Measurements from ENCODE around the gene TMEM184B.
A peak's percentile ranks its signal among the peaks of the same experiment; 100 is the strongest.

The TMEM184B gene

DNA sequence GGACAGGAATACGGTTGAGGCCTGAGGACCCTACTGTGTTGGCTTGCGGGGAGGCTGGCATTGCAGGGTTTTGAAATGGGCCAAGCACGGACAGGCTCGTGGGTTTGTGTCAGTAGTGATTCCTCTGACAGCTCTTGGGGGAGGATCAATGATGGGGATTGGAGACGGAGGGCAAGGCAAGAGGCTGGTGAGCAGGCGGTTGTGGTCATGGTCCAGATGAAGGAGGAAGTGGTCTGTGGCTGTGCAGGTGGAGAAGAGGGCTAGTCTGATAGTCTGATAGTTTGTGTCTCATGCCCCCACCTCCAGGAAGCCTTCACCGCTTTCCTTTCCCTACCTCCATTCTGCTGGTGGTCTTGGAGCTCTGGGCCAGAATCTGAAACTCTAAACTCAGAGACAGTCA, 68.0 kb downstream of the TMEM184B start:
- no peaks in the 10 kb centered on the region for H3K27me3 Mint-ChIP-seq
- H3K27ac Mint-ChIP-seq, result peak overlapping the region; percentile 46
- peak overlapping the region; percentile 22 for H3K4me3 Mint-ChIP-seq
- H3K4me1 Mint-ChIP-seq (ENCODE audit: low read depth), result peaks cover 27% of the 10 kb centered on the region
- no peaks in the 10 kb centered on the region for H3K36me3 Mint-ChIP-seq
- H3K9me3 Mint-ChIP-seq (ENCODE audit: low read depth), result no peaks in the 10 kb centered on the region

GRCh38 chr22:38203855-38204514, 68.8 kb downstream of the TMEM184B start:
- H3K27ac Mint-ChIP-seq, result peak overlapping the region; percentile 46
- H3K9me3 Mint-ChIP-seq (ENCODE audit: low read depth), result no peaks in the 10 kb centered on the region
- H3K4me3 Mint-ChIP-seq, result peak overlapping the region; percentile 85
- H3K27me3 Mint-ChIP-seq, result no peaks in the 10 kb centered on the region
- no peaks in the 10 kb centered on the region for H3K36me3 Mint-ChIP-seq
- H3K4me1 Mint-ChIP-seq (ENCODE audit: low read depth), result peaks cover 28% of the 10 kb centered on the region

- H3K4me3 Mint-ChIP-seq, result peak overlapping the region; percentile 85
- H3K36me3 Mint-ChIP-seq, result no peaks in the 10 kb centered on the region
- H3K9me3 Mint-ChIP-seq (ENCODE audit: low read depth), result no peaks in the 10 kb centered on the region
- H3K4me1 Mint-ChIP-seq (ENCODE audit: low read depth), result peaks cover 28% of the 10 kb centered on the region
- H3K27ac Mint-ChIP-seq, result peak overlapping the region; percentile 22
- no peaks in the 10 kb centered on the region for H3K27me3 Mint-ChIP-seq
Measured at GRCh38 chr22:38203090-38203810, 69.6 kb downstream of the TMEM184B start.

DNA sequence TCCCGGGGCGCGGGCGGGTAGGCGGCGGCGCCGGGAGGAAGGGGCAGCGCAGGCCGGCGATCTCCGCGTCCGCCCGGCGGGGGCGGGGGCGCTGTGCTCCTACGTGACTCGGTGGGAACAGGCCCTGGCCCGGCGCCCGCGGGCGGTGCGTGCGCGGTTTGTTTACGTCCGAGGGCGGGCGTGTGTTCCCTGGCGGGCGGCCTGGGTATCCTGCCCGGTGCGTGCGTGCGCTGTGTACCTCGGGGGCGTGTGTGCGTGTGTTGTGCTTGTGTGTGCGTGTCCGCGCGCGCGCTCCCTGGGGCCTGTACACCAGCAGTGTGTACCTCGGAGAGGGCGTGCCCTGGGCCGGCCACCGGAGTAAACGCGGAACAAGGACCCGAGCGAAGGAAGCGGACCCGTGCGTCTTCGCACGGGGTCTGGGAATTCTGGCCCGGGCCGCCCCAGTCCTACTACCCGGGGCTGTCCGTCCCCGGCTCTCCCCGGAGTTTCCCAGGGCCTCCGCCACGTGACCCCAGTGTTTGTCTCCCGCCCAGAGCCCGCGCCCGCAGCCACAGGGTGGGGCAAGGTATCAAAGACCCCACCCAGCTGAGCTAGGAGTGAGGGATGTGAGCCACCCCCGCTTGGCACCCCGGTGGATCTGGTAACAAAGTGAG, 70.2 kb downstream of the TMEM184B start:
- no peaks in the 10 kb centered on the region for H3K9me3 Mint-ChIP-seq (ENCODE audit: low read depth)
- H3K4me1 Mint-ChIP-seq (ENCODE audit: low read depth), result peaks cover 28% of the 10 kb centered on the region
- H3K27ac Mint-ChIP-seq, result peak overlapping the region; percentile 22

GRCh38 chr22:38201711-38202436, 70.9 kb downstream of the TMEM184B start, which contains the start of gene MAFF:
Gene MAFF (plus strand): TSS chr22:38201994. CDS start chr22:38213854, 11,860 bp downstream.
- peaks cover 28% of the 10 kb centered on the region for H3K4me1 Mint-ChIP-seq (ENCODE audit: low read depth)
- H3K27me3 Mint-ChIP-seq, result no peaks in the 10 kb centered on the region
- no peaks in the 10 kb centered on the region for H3K36me3 Mint-ChIP-seq

More for the DNA sequence above, 70.2 kb downstream of the TMEM184B start:
- Mint-ChIP-seq H3K36me3 (no peaks in the 10 kb centered on the region), H3K27me3 (no peaks in the 10 kb centered on the region), H3K4me3 (peak overlapping the region; percentile 85)

DNA sequence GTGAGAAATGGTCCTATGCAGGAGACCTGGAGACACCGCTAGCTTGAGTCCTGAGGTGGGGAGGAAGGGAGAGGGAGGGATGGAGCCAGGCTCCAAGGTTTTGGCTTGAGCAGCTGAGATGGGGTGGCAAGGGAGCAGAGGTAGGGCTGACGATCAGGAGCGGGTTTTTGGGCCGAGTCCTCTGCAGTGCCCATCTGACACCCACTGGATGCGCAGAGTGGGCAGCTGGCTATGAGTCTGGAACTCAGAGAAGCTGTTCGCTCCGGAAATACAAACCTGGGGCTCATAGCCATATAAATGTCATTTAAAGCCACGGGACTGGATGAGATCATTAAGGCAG, 71.5 kb downstream of the TMEM184B start:
- Mint-ChIP-seq H3K4me1 (ENCODE audit: low read depth) (peaks cover 28% of the 10 kb centered on the region), H3K9me3 (ENCODE audit: low read depth) (no peaks in the 10 kb centered on the region), H3K36me3 (no peaks in the 10 kb centered on the region), H3K4me3 (peak overlapping the region; percentile 88), H3K27ac (peak overlapping the region; percentile 94), H3K27me3 (no peaks in the 10 kb centered on the region)

More at GRCh38 chr22:38201711-38202436, 70.9 kb downstream of the TMEM184B start, which contains the start of gene MAFF:
- Mint-ChIP-seq H3K27ac (peak within 1 kb of the TSS; percentile 94), H3K4me3 (peak within 1 kb of the TSS; percentile 88), H3K9me3 (ENCODE audit: low read depth) (no peaks in the 10 kb centered on the region)

DNA sequence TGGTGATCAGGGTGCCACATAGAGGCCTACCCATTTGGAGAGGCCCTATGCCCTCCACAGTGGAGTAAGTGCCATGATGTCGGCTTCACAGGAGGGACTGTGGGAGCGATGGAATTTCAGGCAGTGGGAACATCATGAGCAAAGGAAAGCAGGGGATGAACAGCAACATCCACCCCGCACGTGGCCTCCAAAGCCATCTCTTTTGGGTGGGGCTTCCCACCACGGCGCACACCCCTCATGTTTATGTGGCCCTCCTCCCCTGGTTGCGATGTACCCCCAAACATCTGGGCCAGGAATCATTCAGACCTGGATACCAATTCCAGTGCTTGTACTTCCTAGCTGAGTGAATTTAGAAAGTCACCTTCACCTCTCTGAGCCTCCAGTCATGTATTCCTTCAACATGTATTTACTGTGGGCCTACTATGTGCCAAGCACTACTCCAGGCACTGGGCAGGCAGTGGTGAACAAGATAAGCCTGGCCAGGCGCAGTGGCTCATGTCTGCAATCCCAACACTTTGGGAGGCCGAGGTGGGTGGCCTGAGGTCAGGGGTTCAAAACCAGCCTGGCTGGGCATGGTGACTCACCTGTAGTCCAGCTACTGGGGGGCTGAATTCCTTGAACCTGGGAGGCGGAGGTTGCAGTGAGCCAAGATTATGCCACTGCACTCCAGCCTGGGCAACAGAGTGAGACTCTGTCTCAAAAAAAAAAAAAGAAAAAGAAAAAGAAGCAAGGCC, 72.8 kb downstream of the TMEM184B start:
- Mint-ChIP-seq H3K9me3 (ENCODE audit: low read depth) (no peaks in the 10 kb centered on the region), H3K27ac (no peak overlapping the region), H3K4me3 (no peak overlapping the region), H3K27me3 (no peaks in the 10 kb centered on the region), H3K36me3 (no peaks in the 10 kb centered on the region), H3K4me1 (ENCODE audit: low read depth) (peaks cover 28% of the 10 kb centered on the region)

GRCh38 chr22:38196791-38197419, 75.9 kb downstream of the TMEM184B start:
- no peaks in the 10 kb centered on the region for H3K9me3 Mint-ChIP-seq (ENCODE audit: low read depth)
- H3K27me3 Mint-ChIP-seq, result peaks cover under 1% of the 10 kb centered on the region
- peaks cover 12% of the 10 kb centered on the region for H3K4me1 Mint-ChIP-seq (ENCODE audit: low read depth)
- H3K4me3 Mint-ChIP-seq, result no peak overlapping the region
- H3K27ac Mint-ChIP-seq, result no peak overlapping the region
- no peaks in the 10 kb centered on the region for H3K36me3 Mint-ChIP-seq

DNA sequence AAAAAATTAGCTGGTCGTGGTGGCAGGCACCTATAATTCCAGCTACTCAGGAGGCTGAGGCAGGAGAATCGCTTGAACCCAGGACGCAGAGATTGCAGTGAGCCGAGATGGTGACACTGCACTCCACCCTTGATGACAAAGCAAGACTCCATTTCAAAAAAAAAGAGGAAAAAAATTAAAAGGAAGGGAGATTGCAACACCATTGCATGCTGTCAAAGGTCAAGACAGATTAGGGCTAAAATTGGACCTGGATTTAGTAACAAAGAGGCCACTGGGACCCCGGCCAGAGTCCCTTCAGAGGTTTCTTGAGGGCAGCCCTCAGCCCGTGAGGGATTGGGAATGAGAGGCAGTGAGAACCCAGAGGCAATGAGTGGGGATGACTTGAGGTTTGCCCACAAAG, 79.2 kb downstream of the TMEM184B start:
- no peaks in the 10 kb centered on the region for H3K4me1 Mint-ChIP-seq (ENCODE audit: low read depth)
- H3K4me3 Mint-ChIP-seq, result no peak overlapping the region
- H3K36me3 Mint-ChIP-seq, result no peaks in the 10 kb centered on the region
- H3K9me3 Mint-ChIP-seq (ENCODE audit: low read depth), result no peaks in the 10 kb centered on the region
- no peak overlapping the region for H3K27ac Mint-ChIP-seq
- peaks cover 2% of the 10 kb centered on the region for H3K27me3 Mint-ChIP-seq

- Mint-ChIP-seq H3K4me1 (ENCODE audit: low read depth) (no peaks in the 10 kb centered on the region), H3K27ac (no peak overlapping the region), H3K27me3 (peaks cover 2% of the 10 kb centered on the region), H3K9me3 (ENCODE audit: low read depth) (no peaks in the 10 kb centered on the region), H3K4me3 (no peak overlapping the region), H3K36me3 (no peaks in the 10 kb centered on the region)
Measured at GRCh38 chr22:38192475-38192863, 80.3 kb downstream of the TMEM184B start.

GRCh38 chr22:38191731-38192474, 80.9 kb downstream of the TMEM184B start:
- Mint-ChIP-seq H3K27me3 (peaks cover 2% of the 10 kb centered on the region), H3K36me3 (no peaks in the 10 kb centered on the region), H3K4me1 (ENCODE audit: low read depth) (no peaks in the 10 kb centered on the region), H3K4me3 (no peak overlapping the region), H3K9me3 (ENCODE audit: low read depth) (no peaks in the 10 kb centered on the region), H3K27ac (no peak overlapping the region)

- Mint-ChIP-seq H3K27me3 (peaks cover 2% of the 10 kb centered on the region), H3K4me1 (ENCODE audit: low read depth) (no peaks in the 10 kb centered on the region), H3K36me3 (no peaks in the 10 kb centered on the region), H3K9me3 (ENCODE audit: low read depth) (no peaks in the 10 kb centered on the region), H3K27ac (no peak overlapping the region), H3K4me3 (no peak overlapping the region)
Measured at GRCh38 chr22:38191055-38191454, 81.8 kb downstream of the TMEM184B start.

- Mint-ChIP-seq H3K4me1 (ENCODE audit: low read depth) (no peaks in the 10 kb centered on the region), H3K4me3 (no peak overlapping the region), H3K27ac (no peak overlapping the region), H3K36me3 (no peaks in the 10 kb centered on the region), H3K27me3 (peaks cover 2% of the 10 kb centered on the region), H3K9me3 (ENCODE audit: low read depth) (no peaks in the 10 kb centered on the region)
Measured at GRCh38 chr22:38190581-38190980, 82.2 kb downstream of the TMEM184B start.

Measured in activated naive CD8-positive, alpha-beta T cell (primary cell).